ENCODE measurements around the gene ZC4H2. TPM values are rescaled to one million over a fixed set of nuclear protein-coding genes. Genes with fewer than 3 reads are reported as not detected.

Gene ZC4H2
- total RNA-seq, result 4.0 and 4.5 TPM in 2 replicates

GRCh38 chrX:64975989-64976672 is at the start of gene ZC4H2:
Gene ZC4H2 (minus strand): TSS chrX:64976450. CDS start chrX:64976377, 73 bp downstream.

Other genes starting within 250 kb of the ZC4H2 start
- 0.85 and 0.96 TPM in 2 replicates for gene ZC3H12B, start 58.4 kb upstream of the ZC4H2 start, total RNA-seq